Hepatocyte (in vitro differentiated cells): ENCODE results near the gene ZNF785.
"Not testable (repeated sequence)": the region's sequence is repeated elsewhere in the genome, so short reads cannot be mapped to it uniquely, and the experiment has no call there.

ENCODE experiments used
- CTCF ChIP-seq: fragments of 200-600 bp; sonication (generic); IDR thresholded peaks from 2 replicates; pipeline ENCODE4 v1.5.1; 2016; ENCODE audit warnings: antibody characterized with exemption, mild to moderate bottlenecking; ENCODE audit not compliant: poor library complexity
- EZH2phosphoT487 ChIP-seq: fragments of 200-600 bp; sonication (generic); IDR thresholded peaks from one replicate; pipeline ENCODE4 v1.6.1; 2018; ENCODE audit warnings: antibody characterized with exemption, mild to moderate bottlenecking, low read depth, moderate library complexity; ENCODE audit not compliant: unreplicated experiment, severe bottlenecking

GRCh38 chr16:30536391-30537024 is 49.0 kb downstream of the ZNF785 start:
- not testable (repeated sequence) for TF ChIP-seq CTCF, EZH2phosphoT487
